ENCODE results near the gene HDLBP.
A peak's percentile ranks its signal among the peaks of the same experiment; 100 is the strongest.

HDLBP gene

DNA sequence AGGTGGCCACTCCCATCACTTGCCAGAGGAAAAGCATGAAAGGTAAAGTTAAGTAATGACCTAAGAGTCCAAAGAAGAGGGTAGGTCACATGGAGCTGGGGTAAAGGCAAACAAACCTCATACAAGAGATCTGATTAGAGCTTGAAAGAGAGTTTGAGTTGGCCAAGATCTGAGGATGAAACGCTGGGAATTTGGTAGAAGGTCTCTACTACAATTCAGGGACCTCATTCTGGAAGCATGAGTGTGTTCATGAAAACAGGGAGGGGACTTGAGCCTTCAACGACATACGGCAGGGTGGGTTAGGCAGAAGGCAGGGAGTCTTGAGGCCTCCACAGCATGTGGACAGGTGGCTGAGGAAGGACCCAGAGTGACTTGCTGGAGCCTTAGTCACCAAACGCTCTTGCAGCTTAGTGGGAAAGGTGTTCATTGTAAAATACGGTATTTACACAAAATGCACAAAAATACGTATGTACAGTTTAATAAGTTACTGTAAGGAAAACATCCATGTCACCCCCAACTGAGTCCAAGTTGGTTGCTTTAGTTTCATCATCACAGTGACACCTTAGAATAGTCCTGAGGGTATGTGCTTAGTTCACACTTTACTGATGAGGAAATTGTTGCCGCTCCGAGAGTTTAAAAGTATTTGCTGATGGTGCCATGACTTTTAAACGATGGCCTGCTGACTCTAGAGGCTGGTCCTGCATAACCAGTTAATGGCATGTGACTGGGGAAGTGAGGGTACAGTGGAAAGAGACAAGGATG, 35.6 kb upstream of the HDLBP start:
- H3K4me3 ChIP-seq (replicated peaks; ENCODE audit: low read depth, low read length) = no peak overlapping the region
- no peak for DNase-seq (ENCODE audit: low read depth)
- TF ChIP-seq, protein P1, sequence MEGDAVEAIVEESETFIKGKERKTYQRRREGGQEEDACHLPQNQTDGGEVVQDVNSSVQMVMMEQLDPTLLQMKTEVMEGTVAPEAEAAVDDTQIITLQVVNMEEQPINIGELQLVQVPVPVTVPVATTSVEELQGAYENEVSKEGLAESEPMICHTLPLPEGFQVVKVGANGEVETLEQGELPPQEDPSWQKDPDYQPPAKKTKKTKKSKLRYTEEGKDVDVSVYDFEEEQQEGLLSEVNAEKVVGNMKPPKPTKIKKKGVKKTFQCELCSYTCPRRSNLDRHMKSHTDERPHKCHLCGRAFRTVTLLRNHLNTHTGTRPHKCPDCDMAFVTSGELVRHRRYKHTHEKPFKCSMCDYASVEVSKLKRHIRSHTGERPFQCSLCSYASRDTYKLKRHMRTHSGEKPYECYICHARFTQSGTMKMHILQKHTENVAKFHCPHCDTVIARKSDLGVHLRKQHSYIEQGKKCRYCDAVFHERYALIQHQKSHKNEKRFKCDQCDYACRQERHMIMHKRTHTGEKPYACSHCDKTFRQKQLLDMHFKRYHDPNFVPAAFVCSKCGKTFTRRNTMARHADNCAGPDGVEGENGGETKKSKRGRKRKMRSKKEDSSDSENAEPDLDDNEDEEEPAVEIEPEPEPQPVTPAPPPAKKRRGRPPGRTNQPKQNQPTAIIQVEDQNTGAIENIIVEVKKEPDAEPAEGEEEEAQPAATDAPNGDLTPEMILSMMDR (IDR thresholded peaks at IDR 0.05; ENCODE audit: low read length, missing control alignments) = no peak

DNA sequence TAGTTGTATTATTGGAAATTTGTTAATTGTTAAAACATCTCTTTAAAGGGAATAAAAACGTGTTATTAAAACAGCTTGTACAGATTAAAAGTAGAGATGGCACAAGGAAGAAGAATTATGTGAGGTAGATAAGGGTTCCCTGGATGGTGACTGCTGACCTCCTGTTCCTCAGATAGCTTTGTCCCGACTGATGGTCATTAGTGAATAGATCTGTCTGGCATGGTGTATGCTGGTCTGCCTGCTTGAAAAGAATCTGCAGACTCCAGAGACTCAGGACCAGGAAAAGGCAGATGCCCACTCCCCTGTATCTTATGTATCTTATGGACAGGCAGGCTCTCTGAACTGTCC, 35.0 kb upstream of the HDLBP start:
- TF ChIP-seq, protein P1 (IDR thresholded peaks at IDR 0.05; ENCODE audit: low read length, missing control alignments) = no peak
- DNase-seq (ENCODE audit: low read depth) = no peak

DNA sequence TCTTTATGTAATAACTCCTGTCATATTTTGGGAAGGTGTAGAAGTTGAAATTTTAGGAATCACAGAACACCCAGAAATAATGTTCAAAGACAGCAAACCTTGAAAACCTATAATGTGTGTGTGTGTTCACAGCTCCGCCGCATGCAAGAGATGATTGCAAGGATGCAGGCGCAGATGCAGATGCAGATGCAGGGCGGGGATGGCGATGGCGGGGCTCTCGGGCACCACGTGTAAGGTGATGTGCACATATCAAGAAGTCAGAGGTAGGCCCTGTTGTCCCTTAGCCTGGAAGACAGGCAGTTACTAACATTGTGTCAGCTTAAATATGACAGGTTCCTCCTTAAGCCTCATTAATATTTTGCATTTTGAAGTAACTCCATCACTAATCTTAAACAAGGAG, 34.5 kb upstream of the HDLBP start:
- TF ChIP-seq, protein P1 (IDR thresholded peaks at IDR 0.05; ENCODE audit: low read length, missing control alignments) = no peak
- H3K4me3 ChIP-seq (replicated peaks; ENCODE audit: low read depth, low read length) = no peak overlapping the region
- DNase-seq (ENCODE audit: low read depth) = no peak

More for the DNA sequence above, 35.0 kb upstream of the HDLBP start:
- no peak overlapping the region for H3K4me3 ChIP-seq (replicated peaks; ENCODE audit: low read depth, low read length)

DNA sequence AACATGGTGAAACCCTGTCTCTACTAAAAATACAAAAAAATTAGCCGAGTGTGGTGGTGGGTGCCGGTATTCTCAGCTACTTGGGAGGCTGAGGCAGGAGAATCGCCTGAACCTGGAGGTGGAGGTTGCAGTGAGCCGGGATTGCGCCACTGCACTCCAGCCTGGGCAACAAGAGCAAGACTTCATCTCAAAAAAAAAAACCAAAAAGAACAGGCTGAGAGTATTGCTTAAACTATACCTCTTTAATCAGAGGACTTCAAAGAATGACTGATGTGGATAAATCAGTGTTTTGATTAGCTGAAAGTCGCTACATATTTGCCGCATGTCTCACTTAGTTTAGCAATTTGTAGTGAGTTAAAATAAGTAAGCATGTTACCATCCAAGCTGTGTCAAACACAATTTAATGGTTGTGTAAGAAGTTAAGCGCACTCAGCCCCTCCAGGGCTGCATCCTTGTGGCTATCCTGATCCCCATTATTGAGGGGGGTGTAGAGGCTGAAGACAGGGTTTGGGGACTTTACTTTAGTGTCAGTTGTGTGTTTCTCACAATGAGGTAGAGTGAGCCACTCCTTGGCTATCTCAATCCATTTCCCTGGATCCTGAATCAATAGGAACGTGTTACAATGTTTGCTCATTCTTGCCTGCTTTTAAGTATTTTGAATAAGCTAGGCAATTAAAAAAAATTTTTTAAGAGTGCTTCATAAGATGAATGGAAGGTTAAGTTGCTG, 29.6 kb upstream of the HDLBP start:
- peak; percentile 21 for DNase-seq (ENCODE audit: low read depth)
- TF ChIP-seq, protein P1 (IDR thresholded peaks at IDR 0.05; ENCODE audit: low read length, missing control alignments) = no peak
- H3K4me3 ChIP-seq (replicated peaks; ENCODE audit: low read depth, low read length) = no peak overlapping the region

DNA sequence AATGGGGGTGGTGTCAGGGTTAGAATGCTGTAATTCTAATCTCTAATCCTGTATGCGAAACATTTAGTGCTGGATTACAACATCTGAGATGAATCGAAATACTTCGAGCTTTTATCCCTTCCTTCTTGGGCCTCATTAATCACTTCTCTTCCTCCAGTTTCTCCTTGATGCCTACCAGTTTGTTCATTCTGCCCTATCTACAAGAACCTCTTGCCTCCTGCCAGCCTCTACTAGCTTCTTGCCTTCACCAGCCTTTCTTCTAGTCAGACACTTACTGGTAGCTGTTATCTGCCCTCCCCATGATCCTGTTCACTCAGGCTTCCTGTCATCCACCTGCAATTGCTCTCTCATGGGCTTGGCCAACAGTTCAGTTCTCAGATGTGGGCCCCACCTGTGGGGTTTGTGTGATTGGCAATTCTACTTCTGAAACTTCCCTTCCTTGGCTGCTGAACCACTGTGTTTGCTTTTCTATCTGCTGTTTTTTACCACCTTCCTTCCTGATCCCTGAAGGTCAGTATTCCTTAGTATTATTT, 25.2 kb upstream of the HDLBP start:
- H3K4me3 ChIP-seq (replicated peaks; ENCODE audit: low read depth, low read length) = no peak overlapping the region
- DNase-seq (ENCODE audit: low read depth) = no peak
- TF ChIP-seq, protein P1 (IDR thresholded peaks at IDR 0.05; ENCODE audit: low read length, missing control alignments) = no peak

DNA sequence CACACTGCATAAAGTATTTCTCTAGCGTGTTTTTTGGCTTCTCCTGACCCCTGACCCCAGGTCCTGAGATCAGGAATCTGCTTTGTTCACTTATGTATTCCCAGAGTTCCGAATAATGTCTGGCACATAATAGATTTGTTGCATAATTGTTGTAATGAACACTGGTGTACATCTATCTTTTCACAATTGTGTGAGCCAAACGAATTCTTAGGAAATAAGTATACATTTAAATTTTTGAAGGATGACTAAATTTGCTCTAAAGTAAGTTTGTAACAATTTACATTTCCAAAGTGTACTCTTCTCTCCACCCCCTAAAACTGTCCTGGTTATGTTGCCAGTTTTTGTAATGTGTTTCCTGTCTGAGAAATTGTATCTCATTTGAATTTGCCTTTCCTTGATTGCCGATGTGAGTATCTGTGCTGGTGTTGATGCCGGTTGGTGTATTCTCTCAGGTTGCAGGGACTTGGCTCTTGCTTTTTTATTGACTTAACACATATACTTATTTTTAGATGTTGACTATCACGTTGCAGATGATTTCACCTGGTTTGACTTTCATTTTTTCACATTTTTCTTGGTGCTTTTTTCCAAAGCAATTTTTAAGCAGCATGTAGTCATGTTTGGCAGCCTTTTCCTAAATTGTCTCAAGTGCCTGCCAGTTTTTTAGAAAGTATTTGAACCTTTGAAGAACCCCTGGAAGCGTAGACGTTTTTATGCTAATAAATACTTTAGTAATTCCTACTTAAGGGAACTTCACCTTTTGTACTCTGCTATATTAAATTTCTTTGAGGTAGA, 24.6 kb upstream of the HDLBP start:
- peak; percentile 29 for DNase-seq (ENCODE audit: low read depth)
- H3K4me3 ChIP-seq (replicated peaks; ENCODE audit: low read depth, low read length) = no peak overlapping the region
- TF ChIP-seq, protein P1 (IDR thresholded peaks at IDR 0.05; ENCODE audit: low read length, missing control alignments) = no peak

Data from fibroblast of pulmonary artery (primary cell).